Mesenchymal stem cell (in vitro differentiated cells and primary cell): Measurements from ENCODE around the gene STUM.

Source experiments
- DNase-seq: peaks from one replicate; pipeline ENCODE4 v3.0.0-alpha.2; 2013
- H2AFZ ChIP-seq: one replicate; pipeline ENCODE4 v1.6.1; 2013; ENCODE audit warnings: low read depth, mild to moderate bottlenecking, control low read depth, inconsistent platforms, low read length, moderate library complexity
- H2AK5ac ChIP-seq: 2 replicates; pipeline ENCODE4 v1.6.1; 2013; ENCODE audit warnings: low read length, moderate library complexity, mild to moderate bottlenecking, inconsistent platforms; ENCODE audit not compliant: severe bottlenecking
- H2BK120ac ChIP-seq: one replicate; pipeline ENCODE4 v1.6.1; 2013; ENCODE audit warnings: low read depth, mild to moderate bottlenecking, inconsistent platforms, low read length, moderate library complexity
- H2BK12ac ChIP-seq, 2 experiments: one replicate each; pipeline ENCODE4 v1.6.1; 2013; ENCODE audit warnings: inconsistent platforms in 2 of 2, low read length in 2 of 2, mild to moderate bottlenecking in 2 of 2, moderate library complexity in 2 of 2, control low read depth in 1 of 2
- H2BK15ac ChIP-seq: one replicate; pipeline ENCODE4 v1.6.1; 2013; ENCODE audit warnings: mild to moderate bottlenecking, low read depth, inconsistent platforms; ENCODE audit not compliant: poor library complexity, severe bottlenecking
- H2BK5ac ChIP-seq: 2 replicates; pipeline ENCODE4 v1.6.1; 2013; ENCODE audit warnings: low read depth, mild to moderate bottlenecking, low read length, control low read depth, inconsistent platforms; ENCODE audit not compliant: poor library complexity, severe bottlenecking
- H3K14ac ChIP-seq, 2 experiments: one replicate each; pipeline ENCODE4 v1.6.1; 2013; ENCODE audit warnings: inconsistent platforms in 2 of 2, low read length in 2 of 2, control low read depth in 1 of 2, mild to moderate bottlenecking in 1 of 2, moderate library complexity in 1 of 2
- H3K18ac ChIP-seq, 2 experiments: one replicate each; pipeline ENCODE4 v1.6.1; 2013; ENCODE audit warnings: inconsistent platforms in 2 of 2, low read length in 2 of 2, control low read depth in 1 of 2, low read depth in 1 of 2, mild to moderate bottlenecking in 1 of 2
- H3K23ac ChIP-seq, 2 experiments: one replicate each; pipeline ENCODE4 v1.6.1; 2013; ENCODE audit warnings: inconsistent platforms in 2 of 2, low read length in 2 of 2, mild to moderate bottlenecking in 2 of 2, moderate library complexity in 2 of 2, control low read depth in 1 of 2
- H3K27ac ChIP-seq: 2 replicates; pipeline ENCODE4 v1.5.1; 2013; ENCODE audit warnings: mild to moderate bottlenecking, moderate library complexity, low read length, control low read depth, inconsistent platforms; ENCODE audit not compliant: poor library complexity, severe bottlenecking
- H3K27me3 ChIP-seq, 2 experiments: 2 replicates each; pipeline versions ENCODE4 v1.6.1 to v1.7.0; 2013; ENCODE audit warnings: low read length in 2 of 2, mild to moderate bottlenecking in 2 of 2, moderate library complexity in 2 of 2, control low read depth in 1 of 2, inconsistent platforms in 1 of 2; ENCODE audit not compliant: control insufficient read depth in 1 of 2, insufficient read depth in 1 of 2
- H3K36me3 ChIP-seq, 2 experiments: 2 replicates each; pipeline versions ENCODE4 v1.6.1 to v1.7.0; 2013; ENCODE audit warnings: low read length in 2 of 2, control low read depth in 1 of 2, inconsistent platforms in 1 of 2, low read depth in 1 of 2, mild to moderate bottlenecking in 1 of 2; ENCODE audit not compliant: insufficient read depth in 2 of 2, control insufficient read depth in 1 of 2
- H3K4ac ChIP-seq, 2 experiments: one replicate each; pipeline ENCODE4 v1.6.1; 2013; ENCODE audit warnings: inconsistent platforms in 2 of 2, low read length in 2 of 2, mild to moderate bottlenecking in 2 of 2, moderate library complexity in 2 of 2, control low read depth in 1 of 2, low read depth in 1 of 2
- H3K4me1 ChIP-seq: 2 replicates; pipeline ENCODE4 v1.6.1; 2013; ENCODE audit warnings: low read depth, low read length, control low read depth; ENCODE audit not compliant: control insufficient read depth, insufficient read depth
- H3K4me2 ChIP-seq: 2 replicates; pipeline ENCODE4 v1.6.1; 2013; ENCODE audit warnings: low read length, mild to moderate bottlenecking, inconsistent platforms; ENCODE audit not compliant: poor library complexity, severe bottlenecking
- H3K4me3 ChIP-seq, 2 experiments: 2 replicates each; pipeline versions ENCODE4 v1.5.1 to v1.7.0; 2013; ENCODE audit warnings: low read length in 2 of 2, mild to moderate bottlenecking in 2 of 2, control low read depth in 1 of 2, low read depth in 1 of 2; ENCODE audit not compliant: insufficient read depth in 1 of 2
- H3K79me1 ChIP-seq: replicated peaks from 2 replicates; pipeline ENCODE4 v1.6.1; 2013; ENCODE audit warnings: mild to moderate bottlenecking, control low read depth, low read length, inconsistent platforms; ENCODE audit not compliant: poor library complexity, severe bottlenecking
- H3K9ac ChIP-seq: 2 replicates; pipeline ENCODE4 v1.7.0; 2013; ENCODE audit warnings: mild to moderate bottlenecking, low read length, moderate library complexity
- H3K9me3 ChIP-seq: 2 replicates; pipeline ENCODE4 v1.7.0; 2013; ENCODE audit warnings: mild to moderate bottlenecking, low read length; ENCODE audit not compliant: control insufficient read depth
- H4K8ac ChIP-seq: one replicate; pipeline ENCODE4 v1.6.1; 2013; ENCODE audit warnings: inconsistent platforms, mild to moderate bottlenecking, low read length, moderate library complexity
- H4K91ac ChIP-seq: one replicate; pipeline ENCODE4 v1.6.1; 2013; ENCODE audit warnings: mild to moderate bottlenecking, low read length, inconsistent platforms
- WGBS: methylation state at CpG from one replicate; pipeline ENCODE4 v1.1.7; 2013; ENCODE audit warnings: mixed read lengths; 5-methylcytosine and 5-hydroxymethylcytosine counted together

The STUM gene

DNA sequence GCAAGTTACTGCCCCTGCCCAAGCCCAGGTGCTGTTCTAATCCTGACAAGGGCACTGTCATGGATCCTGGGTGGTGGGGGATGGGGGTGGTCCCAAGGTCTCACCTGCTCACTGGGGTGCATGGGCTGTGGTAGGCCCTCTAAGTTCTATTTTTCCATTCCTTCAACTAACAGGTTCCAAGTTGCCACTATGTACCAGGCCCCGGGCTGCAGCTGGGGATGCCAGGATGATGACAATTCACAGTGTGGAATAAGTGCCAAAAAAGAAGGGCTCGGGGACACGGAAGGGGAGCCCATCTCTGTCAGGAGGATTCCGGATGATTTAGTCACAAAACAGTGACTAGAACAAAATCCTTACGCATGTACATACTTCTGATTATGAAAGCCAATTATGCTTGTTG, 76.0 kb downstream of the STUM start:
- no peaks in the 10 kb centered on the region for H3K36me3 ChIP-seq
- H4K8ac ChIP-seq, result no peak overlapping the region
- 88% methylated on average over 4 of the region's 5 CpGs for WGBS
- peaks cover 2% of the 10 kb centered on the region for H3K4me1 ChIP-seq
- H2BK5ac ChIP-seq, result no peak overlapping the region
- H3K4me2 ChIP-seq, result no peak overlapping the region
- no peak overlapping the region for H2BK12ac ChIP-seq
- no peak overlapping the region for H3K23ac ChIP-seq
- no peak overlapping the region for H4K91ac ChIP-seq
- DNase-seq, result no peak
- peaks cover 3% of the 10 kb centered on the region for H3K9me3 ChIP-seq
- no peak overlapping the region for H3K4me3 ChIP-seq
- H3K4ac ChIP-seq, result no peak overlapping the region
- no peak overlapping the region for H3K18ac ChIP-seq
- no peak overlapping the region for H2AK5ac ChIP-seq
- no peak overlapping the region for H2AFZ ChIP-seq
- H3K79me1 ChIP-seq, result no peaks in the 10 kb centered on the region
- no peak overlapping the region for H2BK120ac ChIP-seq
- no peak overlapping the region for H3K14ac ChIP-seq
- H3K27ac ChIP-seq, result no peak overlapping the region
- H3K9ac ChIP-seq, result no peak overlapping the region
- peaks cover 0 to 4% of the 10 kb centered on the region in 2 experiments for H3K27me3 ChIP-seq
- H2BK15ac ChIP-seq, result no peak overlapping the region

DNA sequence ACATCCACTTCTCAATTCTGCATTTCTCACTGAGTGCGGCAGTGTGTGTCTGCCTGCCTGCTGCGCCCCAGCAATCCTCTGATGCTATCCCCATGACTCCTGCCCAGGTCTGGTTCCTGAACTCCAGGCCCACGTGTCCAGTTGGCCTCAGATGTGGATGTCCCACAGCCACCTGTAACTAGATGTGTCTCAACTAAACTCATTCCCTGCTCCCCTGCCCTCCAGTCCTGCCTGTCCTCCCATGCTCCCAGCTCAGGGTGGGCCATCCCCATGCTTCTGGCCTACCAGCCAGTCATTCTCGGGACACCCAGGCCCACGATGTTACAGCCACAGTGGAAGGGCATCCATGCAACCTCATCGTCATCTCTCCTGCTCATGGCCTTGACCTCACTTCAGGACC, 76.8 kb downstream of the STUM start:
- Histone ChIP-seq H2AK5ac (no peak overlapping the region), H3K79me1 (no peaks in the 10 kb centered on the region), H2AFZ (no peak overlapping the region), H3K4me3 (no peak overlapping the region), H3K23ac (no peak overlapping the region), H4K91ac (peak overlapping the region; percentile 9), H3K4ac (no peak overlapping the region), H4K8ac (no peak overlapping the region), H3K18ac (no peak overlapping the region), H3K4me1 (peaks cover 2% of the 10 kb centered on the region), H3K36me3 (no peaks in the 10 kb centered on the region), H3K4me2 (no peak overlapping the region), H2BK5ac (no peak overlapping the region), H2BK15ac (no peak overlapping the region), H2BK120ac (no peak overlapping the region), H2BK12ac (no peak overlapping the region), H3K27ac (no peak overlapping the region), H3K27me3 (peaks cover 0 to 4% of the 10 kb centered on the region in 2 experiments), H3K14ac (no peak overlapping the region), H3K9ac (no peak overlapping the region), H3K9me3 (peaks cover 3% of the 10 kb centered on the region)
- 87% methylated on average over 6 of the region's 6 CpGs for WGBS
- DNase-seq, result no peak

DNA sequence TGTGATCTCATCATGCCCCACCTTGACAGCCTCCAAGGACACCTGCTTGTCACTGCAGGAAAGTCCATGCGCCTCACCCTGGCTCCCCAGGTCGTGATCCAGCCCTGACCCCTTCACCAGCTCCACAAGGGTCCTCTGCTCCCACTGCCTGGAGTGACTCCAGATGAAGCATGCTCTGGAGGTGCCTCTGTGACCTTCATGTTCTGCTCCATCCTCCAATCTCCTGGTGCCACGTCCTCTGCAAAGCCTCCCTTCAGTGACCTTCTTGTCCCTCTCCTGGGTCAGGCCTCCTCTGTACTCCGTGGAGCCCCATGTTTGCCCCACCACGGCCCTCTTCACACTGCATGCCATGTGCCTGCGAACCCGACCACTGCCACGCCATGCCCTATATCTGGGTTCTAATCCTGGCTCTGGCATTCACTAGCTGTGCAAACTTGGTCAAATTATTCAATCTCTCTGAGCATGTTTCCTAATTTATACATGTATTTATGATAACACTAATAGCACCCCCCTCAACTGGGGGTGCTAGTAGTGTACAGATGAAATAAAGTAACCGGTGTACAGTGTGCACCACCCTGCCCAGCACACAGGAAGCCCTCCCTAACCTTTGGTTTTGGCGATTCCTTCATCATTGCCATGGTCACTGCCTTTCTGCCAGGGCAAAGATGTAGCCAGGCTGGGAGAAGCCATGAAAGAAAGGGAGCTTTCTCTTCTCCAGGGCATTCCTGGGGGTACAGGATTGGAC, 77.4 kb downstream of the STUM start:
- H3K4me3 ChIP-seq, result peak overlapping the region in 1 of 2 experiments; percentile 21
- no peak overlapping the region for H3K23ac ChIP-seq
- 74% methylated on average over 10 of the region's 10 CpGs for WGBS

GRCh38 chr1:226626577-226626956, 78.0 kb downstream of the STUM start:
- Histone ChIP-seq H3K4me3 (peak overlapping the region in 1 of 2 experiments; percentile 21), H3K14ac (no peak overlapping the region), H3K79me1 (no peaks in the 10 kb centered on the region), H4K8ac (no peak overlapping the region), H3K9me3 (peaks cover 2% of the 10 kb centered on the region), H2BK120ac (no peak overlapping the region), H3K9ac (peak overlapping the region; percentile 56), H3K4me2 (no peak overlapping the region), H2AK5ac (no peak overlapping the region), H3K18ac (peak overlapping the region in 1 of 2 experiments; percentile 88), H2BK12ac (no peak overlapping the region), H3K4ac (no peak overlapping the region), H2BK15ac (no peak overlapping the region), H4K91ac (no peak overlapping the region), H3K27me3 (peaks cover 0 to 4% of the 10 kb centered on the region in 2 experiments), H3K27ac (no peak overlapping the region), H2BK5ac (no peak overlapping the region), H2AFZ (no peak overlapping the region), H3K23ac (no peak overlapping the region), H3K4me1 (peaks cover 2% of the 10 kb centered on the region), H3K36me3 (peaks cover 0 to 2% of the 10 kb centered on the region in 2 experiments)
- WGBS, result 9% methylated on average over 11 of the region's 11 CpGs
- peak; percentile 67 for DNase-seq

More for the DNA sequence above, 77.4 kb downstream of the STUM start:
- Histone ChIP-seq H3K36me3 (no peaks in the 10 kb centered on the region), H3K27ac (no peak overlapping the region), H3K4ac (peak overlapping the region in 1 of 2 experiments; percentile 45), H2BK12ac (peak overlapping the region in 1 of 2 experiments; percentile 48), H2BK15ac (no peak overlapping the region), H2AFZ (no peak overlapping the region), H3K4me2 (no peak overlapping the region), H2AK5ac (no peak overlapping the region), H3K79me1 (no peaks in the 10 kb centered on the region), H3K9ac (peak overlapping the region; percentile 56), H3K14ac (peak overlapping the region in 1 of 2 experiments; percentile 38), H3K4me1 (peaks cover 2% of the 10 kb centered on the region), H4K8ac (no peak overlapping the region), H2BK120ac (no peak overlapping the region), H3K18ac (peak overlapping the region in 1 of 2 experiments; percentile 88), H4K91ac (no peak overlapping the region), H2BK5ac (no peak overlapping the region), H3K27me3 (peaks cover 0 to 4% of the 10 kb centered on the region in 2 experiments), H3K9me3 (peaks cover 3% of the 10 kb centered on the region)
- DNase-seq, result no peak
